ENCODE measurements around the gene HNRNPUL1.
"Not testable (repeated sequence)": the region's sequence is repeated elsewhere in the genome, so short reads cannot be mapped to it uniquely, and the experiment has no call there.

The HNRNPUL1 gene

DNA sequence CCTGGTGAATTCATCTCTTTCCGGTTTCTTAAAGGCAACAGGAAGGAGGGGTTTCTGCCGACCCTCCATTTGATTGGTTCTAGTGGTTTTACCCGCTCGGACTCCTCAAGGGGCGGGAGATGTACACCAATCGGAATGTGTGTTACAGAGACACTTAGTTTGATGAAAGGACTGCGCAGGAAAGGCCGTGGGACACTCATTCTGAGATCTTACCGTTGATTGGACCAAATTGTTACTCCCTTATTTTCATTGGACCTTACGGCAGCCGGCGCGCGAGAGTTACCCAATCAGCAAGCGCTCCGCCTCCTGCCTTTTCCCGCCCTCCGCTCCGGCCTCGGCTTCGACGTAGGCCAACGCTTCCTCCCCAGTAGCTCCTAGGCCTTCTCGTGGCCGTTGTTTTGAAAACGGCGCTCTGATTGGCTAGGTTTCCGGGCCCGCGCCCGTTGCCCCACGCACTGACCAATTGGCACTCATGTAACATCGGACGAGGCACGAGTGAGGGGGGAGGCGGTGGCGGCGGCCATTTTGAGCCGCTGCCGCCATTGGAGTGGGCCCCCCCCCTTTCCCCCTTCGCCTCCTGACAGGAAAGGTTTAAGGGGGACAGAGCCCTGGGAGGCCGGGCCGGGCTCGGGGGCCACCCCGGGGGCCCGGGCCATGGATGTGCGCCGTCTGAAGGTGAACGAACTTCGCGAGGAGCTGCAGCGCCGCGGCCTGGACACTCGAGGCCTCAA is at the start of gene HNRNPUL1:
Gene HNRNPUL1, plus strand, starts transcription at position 523 of the 731 bp plus-strand sequence. Its CDS starts 132 bp downstream, at position 655.
- peak; percentile 100 for DNase-seq (ENCODE audit: low read depth)

DNA sequence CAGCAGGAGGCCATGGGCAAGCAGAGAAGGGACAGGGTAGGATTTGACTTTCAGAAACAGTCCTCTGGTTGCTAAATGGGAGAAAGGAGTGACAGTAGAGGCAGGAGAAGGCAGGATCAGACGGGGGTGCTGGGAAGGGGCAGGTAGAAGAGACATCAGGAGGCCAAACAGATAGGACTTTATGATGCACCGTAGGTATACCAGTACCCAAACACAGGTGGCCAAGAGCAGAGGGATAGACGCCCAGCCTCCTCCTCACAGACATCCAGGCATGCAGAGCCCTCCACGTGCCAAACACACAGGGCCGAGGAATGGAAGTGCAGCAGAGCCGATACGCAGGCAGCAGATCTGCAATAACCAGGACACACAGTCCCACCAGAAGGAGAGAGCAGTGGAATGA is 46.4 kb upstream of the HNRNPUL1 start:
- DNase-seq (ENCODE audit: low read depth): no peak

DNA sequence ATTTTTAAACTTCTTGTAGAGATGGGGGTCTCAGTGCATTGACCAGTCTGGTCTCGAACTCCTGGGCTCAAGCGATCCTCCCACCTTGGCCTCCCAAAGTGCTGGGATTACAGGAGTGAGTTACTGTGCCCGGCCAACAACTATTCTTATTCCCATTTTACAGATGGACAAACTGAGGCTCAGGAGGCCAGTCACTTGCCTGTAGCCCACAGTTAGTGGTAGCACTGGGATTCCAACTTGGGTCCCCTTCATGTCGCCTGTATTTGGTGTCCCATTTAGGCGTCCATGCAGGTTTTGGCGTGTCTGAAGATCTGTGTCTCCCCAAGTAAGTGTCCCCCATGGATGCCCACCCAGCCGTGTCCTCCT is 45.9 kb upstream of the HNRNPUL1 start:
- DNase-seq (ENCODE audit: low read depth): no peak

DNA sequence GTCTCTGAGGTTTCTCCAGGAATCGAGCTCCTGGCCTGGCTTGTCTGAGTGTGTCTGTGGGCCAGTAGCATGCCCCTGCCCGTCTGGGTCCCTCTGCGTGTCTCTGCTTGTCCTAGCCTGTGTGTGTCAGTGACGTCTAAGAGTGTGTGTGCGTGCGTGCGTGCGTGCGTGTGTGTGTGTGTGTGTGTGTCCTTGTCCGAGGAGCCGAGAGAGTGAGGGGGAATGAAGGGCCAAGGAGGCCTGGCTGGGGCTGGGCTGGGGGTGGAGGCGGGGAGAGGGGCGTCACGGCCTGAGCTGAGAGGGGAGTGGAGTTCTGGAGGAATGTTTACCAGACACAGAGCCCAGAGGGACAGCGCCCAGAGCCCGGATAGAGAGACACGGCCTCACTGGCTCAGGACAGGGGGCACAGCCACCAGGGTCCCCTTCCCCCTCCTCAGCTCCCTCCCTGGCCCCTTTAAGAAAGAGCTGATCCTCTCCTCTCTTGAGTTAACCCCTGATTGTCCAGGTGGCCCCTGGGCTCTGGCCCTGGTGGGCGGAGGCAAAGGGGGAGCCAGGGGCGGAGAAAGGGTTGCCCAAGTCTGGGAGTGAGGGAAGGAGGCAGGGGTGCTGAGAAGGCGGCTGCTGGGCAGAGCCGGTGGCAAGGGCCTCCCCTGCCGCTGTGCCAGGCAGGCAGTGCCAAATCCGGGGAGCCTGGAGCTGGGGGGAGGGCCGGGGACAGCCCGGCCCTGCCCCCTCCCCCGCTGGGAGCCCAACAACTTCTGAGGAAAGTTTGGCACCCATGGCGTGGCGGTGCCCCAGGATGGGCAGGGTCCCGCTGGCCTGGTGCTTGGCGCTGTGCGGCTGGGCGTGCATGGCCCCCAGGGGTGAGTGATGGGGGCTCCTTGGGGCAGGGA is 45.3 kb upstream of the HNRNPUL1 start, which contains the start of gene AXL:
Gene AXL, plus strand, starts transcription at position 609 of the 893 bp plus-strand sequence. Its CDS starts 170 bp downstream, at position 779.
- peak; percentile 20 for DNase-seq (ENCODE audit: low read depth)

DNA sequence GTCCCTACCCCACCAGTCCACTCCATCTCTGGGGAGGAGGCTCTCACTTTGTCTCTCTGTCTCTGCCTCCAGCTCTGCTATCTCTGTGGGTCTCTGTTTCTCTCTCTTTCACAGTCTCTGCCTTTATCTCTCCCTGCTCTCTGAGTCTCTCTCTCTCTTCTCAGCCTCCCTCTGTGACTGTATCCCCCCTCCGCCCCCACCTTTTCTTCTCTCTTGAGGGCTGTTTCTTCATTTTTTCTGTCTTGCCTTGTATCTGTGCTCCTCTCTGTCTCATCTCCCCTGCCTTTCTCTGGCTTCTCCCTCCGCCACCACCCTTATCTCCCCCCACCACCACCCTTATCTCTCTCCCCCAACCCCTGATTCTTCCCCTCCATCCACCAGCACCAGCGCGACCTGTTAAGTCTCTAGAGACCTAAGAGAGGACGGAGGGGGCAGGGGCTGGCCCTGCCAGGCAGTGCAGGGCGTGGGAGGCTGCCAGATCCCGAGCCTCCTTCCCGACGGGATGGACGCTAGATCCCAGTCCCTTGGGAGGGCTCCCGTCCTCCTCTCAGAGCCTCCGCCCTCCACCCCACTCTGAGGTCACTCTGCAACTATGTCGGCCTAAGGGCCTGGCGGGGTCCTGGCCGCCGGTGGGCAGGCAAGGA is 44.1 kb upstream of the HNRNPUL1 start:
- no peak for DNase-seq (ENCODE audit: low read depth)

DNA sequence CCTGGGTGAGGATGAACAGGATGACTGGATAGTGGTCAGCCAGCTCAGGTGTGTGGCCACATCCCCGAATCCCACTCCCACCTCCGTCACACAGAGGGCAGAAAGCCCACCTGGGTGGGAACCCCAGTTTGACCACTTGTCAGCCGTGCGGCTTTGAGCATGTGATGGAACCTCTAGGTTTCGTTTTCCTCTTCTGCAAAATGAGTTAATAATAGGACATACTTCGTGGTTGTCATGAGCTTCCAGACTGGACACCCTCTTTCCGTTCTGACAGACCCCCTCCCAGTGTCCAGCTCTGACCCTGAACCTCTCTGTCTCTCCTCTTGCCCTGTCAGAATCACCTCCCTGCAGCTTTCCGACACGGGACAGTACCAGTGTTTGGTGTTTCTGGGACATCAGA is 43.4 kb upstream of the HNRNPUL1 start:
- DNase-seq (ENCODE audit: low read depth): no peak

DNA sequence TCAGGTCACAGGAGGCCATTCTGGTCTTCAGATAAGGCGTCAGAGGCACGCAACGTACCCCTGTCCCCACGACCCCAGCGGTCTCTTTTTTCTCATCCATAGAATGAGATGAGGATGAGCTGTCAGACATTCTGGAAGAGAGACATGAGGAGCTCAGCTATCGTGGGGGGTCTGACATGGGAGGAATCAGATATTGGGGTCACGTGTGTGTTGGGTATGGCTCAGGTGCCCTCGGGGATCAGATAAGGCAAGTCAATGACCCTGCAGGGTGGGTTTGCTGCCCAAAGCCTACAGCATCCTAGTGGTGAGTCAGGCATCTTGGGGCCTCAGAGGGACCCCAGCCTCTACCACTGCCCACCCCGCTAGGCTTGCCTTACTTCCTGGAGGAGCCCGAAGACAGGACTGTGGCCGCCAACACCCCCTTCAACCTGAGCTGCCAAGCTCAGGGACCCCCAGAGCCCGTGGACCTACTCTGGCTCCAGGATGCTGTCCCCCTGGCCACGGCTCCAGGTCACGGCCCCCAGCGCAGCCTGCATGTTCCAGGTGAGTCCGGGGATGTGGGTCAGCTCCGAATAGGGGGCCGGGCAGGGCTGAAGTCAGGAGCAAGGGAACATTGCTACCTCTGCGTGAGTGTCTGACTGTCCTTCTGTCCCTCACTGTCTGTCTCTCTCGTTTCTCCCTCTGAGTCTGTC is 42.5 kb upstream of the HNRNPUL1 start:
- no peak for DNase-seq (ENCODE audit: low read depth)

DNA sequence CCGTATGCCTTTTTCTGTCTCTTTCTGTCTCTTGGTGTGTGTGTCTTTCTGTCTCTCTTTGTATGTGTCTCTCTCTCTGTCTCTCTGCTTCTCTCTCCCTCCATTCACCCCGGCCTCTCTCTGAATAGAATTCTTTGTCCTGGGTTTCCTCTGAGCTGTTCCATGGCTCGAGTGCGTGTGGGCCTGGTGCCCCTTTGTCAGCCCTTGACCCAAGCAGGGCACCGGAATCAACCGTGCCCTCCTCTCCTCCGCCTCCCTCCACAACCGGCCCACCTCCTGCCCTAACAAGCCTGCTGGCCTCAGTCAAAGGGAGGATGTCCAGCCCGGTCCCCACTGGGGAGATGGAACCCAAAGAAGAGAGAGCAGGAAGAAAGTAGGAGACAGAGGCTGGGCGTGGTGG is 41.9 kb upstream of the HNRNPUL1 start:
- no peak for DNase-seq (ENCODE audit: low read depth)

DNA sequence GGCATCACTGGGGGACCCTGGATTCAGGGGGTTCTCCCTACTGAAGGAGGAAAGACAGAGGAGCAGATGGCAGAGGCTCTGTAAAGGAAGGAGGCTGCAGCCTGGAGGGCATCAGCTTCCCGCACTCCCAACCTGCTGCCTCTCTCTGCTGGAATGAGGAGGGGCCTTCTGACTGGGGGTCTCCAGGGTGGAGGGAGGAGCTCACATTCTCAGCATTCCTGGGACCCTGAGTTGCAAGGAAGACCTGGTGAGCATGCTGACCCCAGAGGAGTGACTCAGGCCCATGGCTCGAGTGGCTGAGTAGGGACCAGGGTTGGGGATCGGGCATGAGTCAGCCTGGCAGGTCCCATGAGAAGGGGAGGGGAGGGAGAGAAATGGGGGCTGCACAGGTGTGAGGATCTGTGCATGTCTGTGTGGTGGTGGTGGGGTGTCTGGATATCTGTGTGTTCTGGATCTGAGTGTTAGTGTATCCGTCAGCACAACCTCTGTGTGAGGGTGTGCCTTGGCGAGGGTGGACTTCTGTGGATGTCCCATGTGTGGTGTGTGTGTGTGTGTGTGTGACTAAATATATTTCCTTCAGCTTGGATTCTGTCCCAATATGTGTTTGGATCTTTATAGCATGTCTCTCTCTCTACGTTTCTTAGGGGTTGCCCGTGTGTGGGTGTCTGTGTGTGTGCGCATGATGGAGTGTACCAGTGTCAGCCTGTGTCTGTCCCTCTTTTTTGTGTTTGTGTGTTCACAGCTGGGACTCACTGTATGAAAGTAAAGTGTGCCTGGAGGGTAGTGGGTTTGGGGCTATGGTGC is 40.5 kb upstream of the HNRNPUL1 start:
- DNase-seq (ENCODE audit: low read depth): peak; percentile 75

DNA sequence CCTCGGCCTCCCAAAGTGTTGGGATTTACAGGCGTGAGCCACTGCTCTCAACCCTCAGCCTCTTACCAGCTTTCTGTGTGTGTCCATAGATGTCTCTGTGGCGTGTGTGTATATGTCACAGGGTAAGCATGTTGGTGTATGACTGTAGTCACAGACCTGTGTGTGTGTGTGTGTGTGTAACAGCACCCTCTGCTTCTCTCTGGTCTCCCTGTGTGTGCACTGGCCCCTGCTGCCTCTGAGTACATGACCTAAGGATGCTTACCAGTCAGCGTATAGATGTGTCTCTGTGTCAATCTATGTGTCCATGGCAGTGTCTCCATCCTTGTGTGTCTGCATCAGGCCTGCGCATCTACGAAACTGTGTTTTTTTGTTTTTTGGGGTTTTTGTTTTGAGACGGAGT is 39.5 kb upstream of the HNRNPUL1 start:
- DNase-seq (ENCODE audit: low read depth): no peak

DNA sequence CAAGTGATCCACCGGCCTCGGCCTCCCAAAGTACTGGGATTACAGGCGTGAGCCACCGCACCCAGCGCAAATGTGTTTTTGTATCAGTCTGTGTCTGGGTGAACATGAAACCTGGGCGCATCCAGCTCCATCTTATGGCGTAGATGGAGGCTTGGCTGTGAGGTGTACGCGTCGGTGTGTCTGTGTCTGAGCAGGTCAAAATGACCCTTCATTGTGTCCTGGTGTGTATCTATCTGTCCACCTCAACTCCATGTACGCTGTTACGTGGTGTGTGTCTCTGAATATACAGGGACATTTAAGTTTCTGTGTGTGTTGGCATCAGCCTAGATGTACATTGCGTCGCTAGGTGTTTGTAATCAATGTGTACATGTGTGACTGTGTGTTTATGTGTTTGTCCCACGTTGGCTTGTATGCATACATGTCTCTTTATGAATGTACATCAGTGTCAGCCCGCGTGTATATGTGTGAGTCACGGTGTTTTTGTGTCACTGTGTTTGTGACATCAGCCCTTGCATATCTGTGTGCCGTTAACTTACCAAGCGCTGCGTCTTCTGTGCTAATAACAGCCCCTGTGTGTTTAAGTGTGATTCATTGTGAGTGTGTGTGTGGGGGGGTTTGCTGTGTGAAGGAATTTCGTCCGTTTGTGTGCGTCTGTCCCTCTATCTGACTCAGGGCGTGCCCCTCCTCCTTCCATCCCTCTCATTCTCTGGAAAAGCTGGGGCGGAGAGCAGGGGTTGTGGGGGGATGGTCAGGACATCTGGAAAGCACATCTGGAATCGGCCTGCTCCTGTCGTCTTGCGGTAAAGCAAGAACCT is 38.7 kb upstream of the HNRNPUL1 start:
- peak; percentile 98 for DNase-seq (ENCODE audit: low read depth)

DNA sequence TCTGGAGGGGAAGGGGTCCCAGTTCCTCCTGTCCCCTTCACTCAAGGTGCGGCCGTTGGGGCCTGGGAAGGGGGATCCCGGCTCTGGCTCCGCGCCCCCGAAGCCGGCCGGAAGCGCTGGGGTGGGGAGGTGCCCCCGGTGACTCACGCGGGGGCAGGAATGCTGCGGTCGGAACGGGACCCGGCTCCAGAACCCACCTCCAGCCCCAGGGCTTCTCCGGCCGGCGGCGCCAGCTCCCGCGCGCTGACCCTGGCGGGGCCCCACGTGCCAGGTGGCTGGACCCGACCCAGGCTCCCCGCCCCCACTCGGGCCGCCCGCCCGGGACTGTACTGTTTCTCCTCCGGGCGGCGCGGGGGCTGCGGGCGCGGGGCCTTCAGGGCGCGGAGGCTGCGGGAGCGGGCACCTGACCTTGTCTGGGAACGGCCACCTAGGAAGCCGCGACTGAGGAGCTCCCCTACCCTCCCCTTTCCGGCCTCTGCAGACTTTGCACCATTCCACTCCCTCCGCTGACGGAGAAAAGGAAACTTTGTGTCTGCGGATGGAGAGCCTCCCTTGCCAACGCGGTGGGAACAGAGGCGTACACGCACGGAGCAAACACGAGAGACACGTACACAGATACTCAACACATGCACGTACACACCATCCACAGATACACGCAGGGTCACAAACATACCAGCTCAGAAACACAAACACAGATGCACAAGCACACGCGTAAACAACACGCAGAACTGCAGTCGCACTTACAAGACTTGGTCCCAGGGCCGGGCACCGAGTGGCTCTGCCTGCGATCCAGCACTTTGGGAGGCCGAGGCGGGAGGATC is 37.9 kb upstream of the HNRNPUL1 start:
- peak; percentile 52 for DNase-seq (ENCODE audit: low read depth)

DNA sequence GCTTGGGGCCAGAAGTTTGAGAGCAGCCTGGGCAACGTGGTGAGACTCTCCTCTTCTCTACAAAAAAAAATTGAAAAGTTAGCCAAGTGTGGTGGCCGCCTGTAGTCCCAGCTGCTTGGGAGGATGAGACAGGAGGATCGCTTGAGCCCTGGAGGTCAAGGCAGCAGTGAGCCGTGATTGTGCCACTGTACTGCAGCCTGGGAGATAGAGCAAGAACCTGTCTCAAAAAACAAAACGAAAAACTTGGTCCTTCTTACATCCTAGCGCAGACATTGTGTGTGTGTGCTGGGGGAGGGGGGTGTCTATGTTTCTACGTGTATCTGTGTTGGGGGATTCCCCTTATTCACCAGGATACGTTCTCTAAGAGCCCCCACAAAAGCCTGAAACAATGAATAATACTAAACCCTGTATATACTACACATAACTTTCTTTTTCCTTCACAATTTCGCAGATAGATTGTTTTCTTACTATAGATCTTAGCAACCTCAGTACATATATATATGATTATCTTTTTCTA is 37.2 kb upstream of the HNRNPUL1 start:
- no peak for DNase-seq (ENCODE audit: low read depth)

DNA sequence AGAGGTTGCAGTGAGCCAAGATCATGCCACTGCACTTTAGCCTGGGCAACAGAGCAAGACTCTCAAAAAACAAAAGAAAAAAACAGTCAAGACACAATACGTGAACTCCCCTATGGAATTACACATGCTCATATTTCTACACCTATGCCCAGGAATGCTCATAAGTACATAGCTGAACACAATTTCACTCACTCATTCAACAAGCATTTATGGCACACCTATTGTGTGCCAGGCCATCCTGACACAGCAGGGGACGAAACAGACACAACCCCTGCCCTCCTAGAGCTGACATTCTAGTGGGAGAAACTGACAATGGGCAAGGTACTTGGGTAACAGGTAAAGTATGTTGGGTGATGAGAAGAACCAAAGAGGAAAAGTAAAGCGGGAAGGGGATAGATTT is 35.7 kb upstream of the HNRNPUL1 start:
- no peak for DNase-seq (ENCODE audit: low read depth)

DNA sequence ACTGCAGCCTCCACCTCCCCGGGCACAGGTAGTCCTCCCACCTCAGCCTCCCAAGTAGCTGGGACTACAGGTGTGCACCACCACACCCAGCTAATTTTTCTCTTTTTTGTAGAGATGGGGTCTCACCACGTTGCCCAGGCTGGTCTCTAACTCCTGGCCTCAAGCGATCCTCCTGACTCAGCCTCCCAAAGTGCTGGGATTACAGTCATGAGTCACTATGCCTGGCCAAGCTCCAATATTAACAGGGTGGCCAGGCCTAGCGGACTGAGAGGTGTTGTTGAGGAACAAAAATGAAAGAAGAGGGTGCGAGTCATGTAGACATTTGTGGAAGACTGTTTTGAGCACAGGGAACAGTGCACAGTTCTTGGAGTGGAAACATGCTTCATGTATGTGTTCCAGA is 34.8 kb upstream of the HNRNPUL1 start:
- DNase-seq (ENCODE audit: low read depth): not testable (repeated sequence)

DNA sequence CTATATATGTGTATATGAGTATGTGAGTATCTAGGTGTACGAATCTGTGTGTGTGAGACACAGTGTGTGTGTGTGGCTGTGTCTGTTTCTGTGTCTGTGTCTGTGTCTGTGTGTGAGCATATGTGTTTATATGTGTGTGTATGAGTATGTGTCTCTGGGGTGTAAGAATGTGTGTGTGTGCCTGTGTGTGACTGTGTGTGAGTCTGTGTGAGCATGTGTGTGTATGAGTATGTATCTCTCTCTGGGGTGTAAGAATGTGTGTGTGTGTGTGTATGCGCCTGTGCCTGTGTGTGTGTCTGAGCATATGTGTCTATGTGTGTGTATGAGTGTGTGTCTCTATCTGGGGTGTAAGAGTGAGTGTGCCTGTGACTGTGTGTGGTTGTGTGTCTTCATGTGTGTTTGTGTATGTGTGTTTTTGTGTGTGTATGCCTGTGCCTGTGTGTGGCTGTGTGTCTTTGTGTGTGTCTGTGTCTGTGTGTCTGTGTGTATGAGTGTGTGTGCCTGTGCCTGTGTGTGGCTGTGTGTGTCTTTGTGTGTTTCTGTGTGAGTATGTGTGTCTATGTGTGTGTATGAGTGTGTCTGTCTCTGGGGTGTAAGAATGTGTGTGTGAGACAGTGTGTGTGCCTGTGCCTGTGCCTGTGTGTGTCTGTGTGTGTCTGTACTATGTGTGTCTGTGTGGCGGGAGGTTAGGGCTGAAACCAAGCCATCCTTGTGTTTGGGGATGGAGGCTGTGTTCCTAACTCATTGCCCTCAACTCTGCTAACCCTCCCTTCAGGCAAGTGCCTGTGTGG is 33.9 kb upstream of the HNRNPUL1 start:
- no peak for DNase-seq (ENCODE audit: low read depth)

DNA sequence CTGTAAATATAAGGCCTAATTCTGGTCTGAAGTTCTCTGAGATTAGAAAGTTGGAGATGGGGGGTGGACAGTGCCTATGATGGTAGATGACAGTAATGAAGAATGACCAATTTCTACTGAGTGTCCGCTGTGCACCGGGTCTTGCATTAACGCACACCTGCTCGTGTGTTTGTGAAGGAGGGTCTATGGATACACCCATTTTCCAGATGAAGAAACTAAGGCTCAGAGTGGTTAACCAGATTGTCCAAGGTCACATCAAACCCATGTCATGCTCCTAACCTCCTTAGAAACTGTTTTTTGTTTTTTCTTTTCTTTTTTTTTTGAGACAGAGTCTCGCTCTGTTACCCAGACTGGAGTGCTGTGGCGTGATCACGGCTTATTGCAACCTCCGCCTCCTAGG is 31.5 kb upstream of the HNRNPUL1 start:
- no peak for DNase-seq (ENCODE audit: low read depth)

DNA sequence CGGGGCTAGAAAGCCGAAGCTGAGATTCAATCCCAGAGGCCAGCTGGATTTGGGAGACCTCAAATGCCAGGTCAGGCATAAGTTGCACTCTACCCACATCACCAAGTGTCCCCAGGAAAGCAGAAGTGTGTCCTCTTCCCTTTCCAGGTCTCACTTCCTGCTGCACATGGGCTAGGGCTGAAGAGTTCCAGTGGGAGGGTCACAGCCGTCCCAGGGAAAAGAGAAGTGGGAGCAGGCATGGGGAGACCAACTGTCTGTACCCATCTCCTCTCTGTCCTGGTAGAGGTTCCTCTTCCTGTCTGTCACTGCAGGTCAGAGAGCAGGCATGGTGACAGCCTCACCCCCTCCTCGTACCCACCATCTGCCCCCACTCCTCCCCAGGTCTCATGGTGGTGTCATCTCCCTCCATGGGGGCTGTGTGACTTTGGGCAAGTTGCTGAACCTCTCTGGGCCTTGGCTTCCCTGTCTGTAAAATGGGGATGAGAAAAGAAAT is 30.4 kb upstream of the HNRNPUL1 start:
- DNase-seq (ENCODE audit: low read depth): no peak
